HG02763 (cell line): Measurements from ENCODE around the gene EIF4A3.

ENCODE experiments used
- ATAC-seq: cut with Tn5 transposase; IDR thresholded peaks from one replicate; pipeline ENCODE4 v1.9.1; 2021; ENCODE audit warnings: mild to moderate bottlenecking, moderate library complexity; ENCODE audit not compliant: unreplicated experiment

EIF4A3 gene

DNA sequence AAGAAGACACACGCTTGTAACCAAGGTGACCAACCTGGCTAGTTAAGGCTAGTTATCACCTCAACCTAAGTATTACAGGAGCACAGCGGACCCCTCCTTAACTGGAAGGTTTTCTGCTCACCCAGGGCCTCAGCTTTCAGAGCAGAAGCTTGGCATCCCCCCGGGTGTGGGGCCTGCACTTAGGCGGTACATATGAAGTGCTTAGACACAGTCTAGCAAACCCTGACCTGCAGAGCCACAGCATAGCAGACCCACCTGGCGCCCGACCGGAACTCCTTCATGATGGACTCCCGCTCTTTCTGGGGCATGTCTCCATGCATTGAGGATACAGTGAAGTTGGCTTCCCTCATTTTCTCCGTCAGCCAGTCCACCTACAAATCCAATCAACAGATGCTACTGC is 9.8 kb downstream of the EIF4A3 start:
- ATAC-seq: no peak

GRCh38 chr17:80133626-80133970 is 13.3 kb downstream of the EIF4A3 start:
- no peak for ATAC-seq

GRCh38 chr17:80132906-80133625 is 13.9 kb downstream of the EIF4A3 start:
- ATAC-seq: no peak

DNA sequence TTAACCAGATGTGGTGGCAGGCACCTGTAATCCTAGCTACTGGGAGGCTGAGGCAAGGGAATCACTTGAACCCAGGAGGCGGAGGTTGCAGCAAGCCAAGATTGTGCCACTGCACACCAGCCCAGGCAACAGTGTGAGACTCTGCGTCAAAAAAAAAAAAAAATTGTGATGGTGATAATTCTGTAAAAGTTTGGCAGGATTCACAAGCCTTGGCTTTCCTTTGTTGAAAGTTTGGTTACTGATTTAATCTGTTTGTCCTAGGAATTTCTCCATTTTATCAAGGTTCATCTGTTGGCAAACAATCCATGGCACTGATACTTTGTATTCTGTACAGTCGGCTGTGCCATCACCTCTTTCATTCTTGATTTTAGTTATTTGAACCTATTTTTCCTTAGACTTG is 15.9 kb downstream of the EIF4A3 start:
- ATAC-seq: no peak

GRCh38 chr17:80129006-80129565 is 17.8 kb downstream of the EIF4A3 start:
- ATAC-seq: no peak

DNA sequence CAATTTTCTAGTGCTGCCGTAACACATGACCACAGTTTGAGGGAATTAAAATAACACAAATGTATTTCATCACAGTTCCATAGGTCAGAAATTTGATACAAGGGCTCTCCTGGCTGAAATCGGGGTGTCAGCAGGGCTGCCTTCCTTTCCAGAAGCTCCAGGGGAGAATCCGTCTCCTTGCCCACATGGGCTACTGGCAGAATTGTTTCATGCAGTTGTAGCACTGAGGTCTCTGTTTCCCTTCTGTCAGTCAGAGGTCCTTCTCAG is 20.5 kb downstream of the EIF4A3 start:
- no peak for ATAC-seq

DNA sequence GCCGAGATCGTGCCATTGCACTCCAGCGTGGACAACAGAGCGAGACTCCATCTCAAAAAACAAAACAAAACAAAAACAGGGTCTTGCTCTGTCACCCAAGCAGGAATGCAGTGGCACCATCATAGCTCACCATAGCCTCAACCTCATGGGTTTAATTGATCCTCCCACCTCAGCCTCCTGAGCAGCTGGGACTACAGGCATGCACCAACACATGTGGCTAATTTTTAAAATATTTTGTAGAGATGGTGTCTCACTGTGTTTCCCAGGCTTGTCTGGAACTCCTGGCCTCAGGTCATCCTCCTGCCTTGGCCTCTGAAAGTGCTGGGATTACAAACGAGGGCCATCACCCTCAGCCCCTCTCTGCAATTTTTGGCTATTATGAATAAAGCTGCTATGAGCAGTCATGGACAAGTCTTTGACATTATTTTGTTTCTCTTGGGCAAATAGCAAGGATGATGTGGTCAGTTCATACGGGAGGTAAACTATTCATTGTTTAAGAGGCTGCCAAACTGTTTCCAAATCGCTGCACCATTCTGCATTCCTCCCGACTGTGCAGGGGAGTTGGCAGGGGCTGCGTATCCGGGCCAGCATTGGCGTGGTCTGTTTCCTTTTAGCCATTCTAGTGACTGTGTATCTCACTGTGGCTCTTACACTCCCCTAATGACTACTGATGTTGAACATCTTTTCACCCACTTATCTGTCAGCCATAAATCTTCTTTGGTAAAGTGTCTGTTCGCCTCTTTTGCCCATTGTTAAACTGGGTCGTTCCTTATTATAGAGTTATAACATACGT is 21.1 kb downstream of the EIF4A3 start:
- no peak for ATAC-seq

DNA sequence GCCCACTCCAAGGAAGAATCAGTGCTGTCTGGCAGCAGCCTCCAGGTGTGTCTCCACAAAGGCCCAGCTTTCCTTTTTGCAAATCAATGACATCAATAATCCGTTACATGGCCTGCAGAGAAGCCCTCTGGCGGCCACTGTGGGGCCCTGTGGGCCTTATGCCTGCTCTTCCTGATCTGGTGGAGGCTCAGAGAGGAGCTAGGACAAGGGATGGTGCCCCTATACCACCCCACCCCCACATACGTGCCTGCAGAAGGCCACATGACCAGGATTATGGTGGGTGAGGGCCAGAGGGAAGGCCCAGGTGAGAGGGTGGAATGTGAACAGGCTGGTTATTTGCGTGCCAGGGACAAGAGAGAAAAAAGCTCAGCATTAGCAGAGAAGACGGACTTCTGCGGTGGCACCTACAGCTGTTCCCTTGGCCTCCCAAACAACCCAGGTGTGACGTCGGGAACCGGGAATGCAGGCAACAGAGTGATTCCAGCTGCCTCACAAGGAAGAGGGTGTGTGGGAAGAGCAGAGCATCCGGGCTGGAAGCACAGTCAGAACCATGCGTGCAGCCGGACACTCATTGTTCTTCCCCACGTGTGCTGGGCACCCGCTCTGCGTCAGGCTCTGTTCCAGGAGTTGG is 22.5 kb downstream of the EIF4A3 start:
- no peak for ATAC-seq

DNA sequence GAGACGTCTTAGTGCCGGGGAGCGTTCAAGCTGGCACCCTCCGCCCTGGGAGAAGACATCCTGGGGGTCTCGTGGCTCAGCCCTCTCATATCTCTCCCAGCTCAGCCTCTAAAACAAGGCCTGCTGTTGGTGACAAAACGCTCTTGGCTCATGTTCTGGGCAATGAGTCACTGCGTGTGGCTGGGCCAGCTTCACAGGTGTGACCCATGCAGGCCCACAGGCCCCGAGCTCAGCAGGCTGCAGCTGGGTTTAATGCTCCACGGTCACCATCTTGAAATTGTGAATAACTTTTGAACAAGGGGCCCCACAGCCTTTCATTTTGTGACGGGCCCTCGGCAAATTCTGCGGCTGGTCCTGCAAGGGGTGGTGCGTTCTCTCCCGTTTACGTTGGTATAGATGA is 23.1 kb downstream of the EIF4A3 start:
- no peak for ATAC-seq

DNA sequence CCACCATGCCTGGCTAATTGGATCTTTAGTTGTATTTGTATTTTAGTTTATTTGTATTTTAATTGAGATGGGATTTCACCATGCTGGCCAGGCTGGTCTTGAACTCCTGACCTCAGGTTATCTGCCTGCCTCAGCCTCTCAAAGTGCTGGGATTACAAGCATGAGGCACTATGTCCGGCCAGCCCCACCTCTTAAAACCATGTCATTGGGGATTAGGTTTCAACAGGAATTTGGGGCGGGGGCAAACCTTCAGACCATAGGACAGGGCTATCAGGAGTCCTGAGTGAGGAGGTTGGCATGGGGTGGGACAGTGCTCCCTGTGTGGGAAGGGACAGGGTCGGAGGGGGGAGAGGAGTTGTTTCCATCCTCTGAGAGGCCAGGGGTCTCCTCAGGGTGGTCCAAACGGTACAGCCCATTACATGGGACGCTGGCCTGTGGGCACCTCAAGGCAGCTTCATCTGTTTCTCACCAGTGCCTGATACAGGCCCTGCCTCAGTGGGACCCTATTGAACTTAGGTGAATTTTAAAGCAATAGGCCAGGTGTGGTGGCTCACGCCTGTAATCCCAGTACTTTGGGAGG is 23.9 kb downstream of the EIF4A3 start:
- no peak for ATAC-seq

DNA sequence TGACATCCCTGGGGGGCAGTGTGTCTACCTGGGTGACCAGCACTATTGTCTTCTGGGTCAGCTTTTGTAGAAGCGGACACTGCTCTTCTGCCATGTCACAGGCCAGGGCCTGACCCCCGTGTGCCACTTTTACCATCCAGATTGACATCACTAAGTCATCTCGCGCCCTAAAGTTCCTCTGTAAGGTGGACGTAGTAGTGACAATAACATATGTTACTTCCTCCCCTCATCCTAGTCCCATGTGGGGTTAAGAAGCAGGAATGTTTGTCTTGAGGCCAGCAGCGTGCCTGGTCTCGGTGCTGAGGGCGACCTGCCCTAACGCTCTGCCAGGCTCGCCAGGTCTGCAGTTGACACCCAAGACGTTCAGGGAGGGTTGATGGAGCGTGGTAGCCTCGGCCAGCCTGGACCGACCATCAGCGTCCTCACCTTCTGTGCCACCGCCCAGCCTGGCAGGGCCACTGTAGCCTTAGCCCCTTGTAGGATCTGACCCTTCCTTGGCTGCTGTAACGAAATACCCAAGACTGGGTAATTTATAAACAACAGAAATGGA is 24.8 kb downstream of the EIF4A3 start:
- no peak for ATAC-seq

- ATAC-seq: no peak
Observed at GRCh38 chr17:80119839-80120238, 27.1 kb downstream of the EIF4A3 start.

- no peak for ATAC-seq
Observed at GRCh38 chr17:80119271-80119791, 27.6 kb downstream of the EIF4A3 start.

DNA sequence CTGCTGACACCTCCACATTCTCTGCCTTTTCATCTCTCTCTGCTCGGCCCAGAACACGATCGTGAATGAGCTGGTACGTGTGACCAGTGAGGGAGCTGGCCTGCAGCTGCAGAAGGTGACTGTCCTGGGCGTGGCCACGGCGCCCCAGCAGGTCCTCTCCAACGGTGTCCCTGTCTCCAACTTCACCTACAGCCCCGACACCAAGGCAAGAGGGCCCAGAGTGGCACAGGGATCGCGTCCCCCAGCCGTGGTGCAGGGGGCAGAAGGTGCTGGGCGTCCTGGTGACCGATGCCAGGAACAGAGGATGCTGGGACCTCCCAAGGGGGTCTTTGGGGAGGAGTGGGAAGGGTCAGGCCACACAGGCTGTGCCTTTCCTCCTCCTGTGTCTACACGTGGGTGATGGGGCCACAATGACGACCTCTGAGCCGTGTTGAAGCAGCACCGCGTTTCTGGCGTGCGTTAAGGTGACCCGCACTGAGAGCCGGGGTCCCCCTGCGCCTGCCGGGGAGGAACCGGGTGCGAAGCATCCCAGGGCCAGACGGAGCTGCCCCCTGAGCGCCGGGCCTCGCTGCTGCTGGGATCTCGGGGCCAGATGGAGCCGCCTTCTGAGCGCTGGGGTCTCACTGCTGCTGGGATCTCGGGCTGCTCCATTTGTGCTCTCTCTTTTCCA is 28.2 kb downstream of the EIF4A3 start:
- ATAC-seq: no peak

- no peak for ATAC-seq
Observed at GRCh38 chr17:80117491-80118401, 29.2 kb downstream of the EIF4A3 start.

DNA sequence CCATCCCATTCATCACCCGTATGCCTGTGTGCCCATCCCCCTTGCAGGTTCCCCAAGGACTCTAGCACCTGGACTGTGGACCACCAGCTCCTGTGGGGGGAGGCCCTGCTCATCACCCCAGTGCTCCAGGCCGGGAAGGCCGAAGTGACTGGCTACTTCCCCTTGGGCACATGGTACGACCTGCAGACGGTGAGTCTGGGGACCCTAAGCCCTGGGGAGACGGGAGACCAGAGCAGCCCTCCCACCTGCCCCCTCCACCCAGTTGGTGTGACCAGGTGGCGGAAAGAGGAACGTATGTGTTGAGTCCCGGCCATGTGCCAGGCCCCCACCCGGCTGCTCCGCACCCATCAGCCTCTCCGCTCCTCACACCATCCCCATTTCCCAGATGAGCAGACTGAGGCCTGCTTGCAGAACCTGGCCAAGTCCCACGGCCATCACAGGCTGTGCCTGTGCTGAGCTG is 30.0 kb downstream of the EIF4A3 start:
- ATAC-seq: no peak

- ATAC-seq: no peak
Observed at GRCh38 chr17:80116276-80116920, 30.5 kb downstream of the EIF4A3 start.

DNA sequence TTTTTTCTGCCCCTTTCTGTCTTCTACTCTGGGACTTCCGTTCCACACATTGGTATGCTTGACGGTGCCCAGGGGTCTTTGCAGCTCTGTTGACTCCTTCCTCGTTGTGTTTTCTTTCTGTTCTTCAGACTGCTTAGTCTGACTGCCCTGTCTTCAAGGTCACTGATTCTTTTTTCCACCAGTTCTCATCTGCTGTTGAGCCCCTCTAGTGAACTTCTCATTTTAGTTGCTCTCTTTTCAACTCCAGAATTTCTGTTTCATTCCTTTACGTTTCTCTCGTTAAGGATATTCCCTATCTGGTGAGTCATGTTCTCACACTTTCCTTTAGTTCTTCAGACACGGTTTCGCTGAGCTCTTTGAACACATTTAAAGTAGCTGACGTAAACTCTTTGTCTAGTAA is 31.8 kb downstream of the EIF4A3 start:
- ATAC-seq: no peak

GRCh38 chr17:80114758-80115157 is 32.2 kb downstream of the EIF4A3 start:
- no peak for ATAC-seq
